ENCODE measurements around the gene HLA-B.
A peak's percentile ranks its signal among the peaks of the same experiment; 100 is the strongest.

HLA-B gene

GRCh38 chr6:31381666-31382065 lies 24.7 kb upstream of the HLA-B start:
- no peak for DNase-seq

DNA sequence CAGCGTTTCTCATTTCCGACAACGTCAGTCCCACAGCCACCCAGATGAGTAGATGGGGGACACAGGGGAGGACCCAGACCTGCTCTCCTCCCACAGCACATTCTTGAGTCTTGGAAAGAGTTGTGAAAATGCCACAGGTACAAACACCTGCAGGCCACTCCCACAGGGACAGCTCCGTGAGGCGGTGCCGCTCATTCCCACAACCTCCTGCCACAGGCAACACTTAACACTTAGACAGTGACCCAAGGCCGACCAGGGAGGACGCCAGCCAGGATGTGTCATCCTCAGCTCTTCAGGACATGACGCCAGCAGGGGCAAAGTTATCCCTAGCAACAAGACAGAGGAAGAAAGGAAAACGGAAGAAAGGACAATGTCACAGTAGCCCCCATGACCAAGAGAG lies 22.9 kb upstream of the HLA-B start:
- no peak for DNase-seq

- DNase-seq = no peak
Measured at GRCh38 chr6:31378721-31379103, 21.7 kb upstream of the HLA-B start.

DNA sequence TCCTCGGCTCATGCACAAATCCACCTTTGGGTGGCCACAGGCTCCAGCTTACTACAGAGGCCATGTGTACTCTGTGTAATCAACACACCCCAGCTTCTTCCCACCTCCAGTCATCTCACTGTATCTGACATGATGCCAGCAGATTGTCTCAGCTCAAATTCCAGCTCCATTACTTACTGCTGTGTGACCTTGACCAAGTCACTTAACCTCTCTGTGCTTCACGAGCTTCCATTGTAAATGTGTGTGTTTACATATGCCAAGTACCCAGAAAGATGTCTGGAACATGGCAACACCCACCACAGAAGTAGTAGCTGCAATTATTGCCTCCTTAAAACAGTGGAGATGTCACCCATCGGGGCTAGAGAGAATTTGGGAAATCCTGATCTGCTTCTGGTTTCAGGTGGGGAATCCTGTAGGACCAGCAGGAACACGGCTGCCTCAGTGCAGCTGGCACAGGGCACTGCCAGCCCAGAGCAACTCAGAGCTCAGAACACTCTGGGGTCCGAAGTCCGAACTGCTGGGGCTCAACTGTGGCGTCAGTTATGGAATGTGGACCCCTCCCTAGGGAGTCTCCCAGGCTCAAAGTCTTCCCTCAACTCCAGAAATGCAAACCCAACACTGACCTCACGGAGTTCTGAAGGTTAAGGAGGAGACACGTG lies 21.2 kb upstream of the HLA-B start:
- DNase-seq = no peak

- no peak for DNase-seq
Measured at GRCh38 chr6:31377029-31377428, 20.1 kb upstream of the HLA-B start.

DNA sequence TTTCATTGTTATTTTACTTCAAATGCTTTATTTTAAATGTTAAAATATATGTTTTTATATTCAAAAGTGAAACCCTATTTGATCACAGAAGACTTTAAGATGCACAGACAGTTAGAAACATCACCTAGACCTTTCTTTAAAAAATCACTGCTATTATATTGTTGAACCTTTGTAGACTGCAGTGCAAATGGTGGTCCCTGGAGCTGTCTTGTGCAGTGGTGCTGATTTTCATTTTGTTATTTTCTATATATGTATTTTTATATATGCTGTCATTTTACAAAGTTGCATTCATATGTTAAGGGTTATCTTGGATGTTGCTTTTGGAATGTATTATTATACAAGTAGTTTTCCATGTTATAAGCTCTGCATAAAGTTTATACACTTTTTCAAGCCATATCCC lies 18.7 kb upstream of the HLA-B start:
- DNase-seq = no peak

DNA sequence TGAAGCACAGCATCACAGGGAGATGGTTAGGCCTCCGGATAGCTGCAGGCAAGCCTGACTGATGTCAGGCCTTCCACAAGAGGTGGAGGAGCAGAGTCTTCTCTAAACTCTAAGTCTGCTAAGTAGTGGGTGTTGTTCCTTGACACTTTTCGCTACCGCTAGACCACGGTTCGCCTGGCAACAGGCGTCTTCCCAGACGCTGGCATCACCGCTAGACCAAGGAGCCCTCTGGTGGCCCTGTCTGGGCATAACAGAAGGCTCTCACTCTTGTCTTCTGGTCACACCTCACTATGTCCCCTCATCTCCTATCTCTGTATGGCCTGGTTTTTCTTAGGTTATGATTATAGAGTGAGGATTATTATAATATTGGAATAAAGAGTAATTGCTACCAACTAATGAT lies 17.1 kb upstream of the HLA-B start:
- DNase-seq = peak in 1 of 2 experiments; percentile 34

- DNase-seq = no peak
Measured at GRCh38 chr6:31368461-31368860, 11.5 kb upstream of the HLA-B start.

- peak; percentile 88 to 95 for DNase-seq
Measured at GRCh38 chr6:31366693-31367470, 9.9 kb upstream of the HLA-B start.

- DNase-seq = no peak
Measured at GRCh38 chr6:31365864-31366263, 8.9 kb upstream of the HLA-B start.

- no peak for DNase-seq
Measured at GRCh38 chr6:31363811-31364210, 6.8 kb upstream of the HLA-B start.

DNA sequence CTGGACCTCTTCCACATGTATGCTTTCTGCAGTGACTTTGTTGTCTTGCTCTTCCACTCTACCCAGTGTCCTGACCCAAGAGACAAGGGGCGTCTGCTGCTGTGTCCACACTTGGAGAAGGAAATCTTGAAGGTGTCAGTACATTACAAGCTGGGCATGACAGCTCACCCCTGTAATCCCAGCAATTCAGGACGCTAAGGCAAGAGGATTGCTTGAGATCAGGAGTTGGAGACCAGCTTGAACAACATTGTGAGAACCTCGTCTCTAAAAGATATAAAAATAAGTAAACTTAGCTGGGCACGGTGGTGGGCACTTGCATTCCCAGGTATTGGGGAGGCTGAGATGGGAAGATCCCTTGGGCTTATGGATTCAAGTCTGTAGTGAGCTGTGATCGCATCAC lies 5.8 kb upstream of the HLA-B start:
- no peak for DNase-seq

- DNase-seq = no peak
Measured at GRCh38 chr6:31359581-31359980, 2.6 kb upstream of the HLA-B start.

- no peak for DNase-seq
Measured at GRCh38 chr6:31358302-31358701, 1.3 kb upstream of the HLA-B start.

GRCh38 chr6:31357886-31358285 lies 907 bp upstream of the HLA-B start:
- no peak for DNase-seq

DNA sequence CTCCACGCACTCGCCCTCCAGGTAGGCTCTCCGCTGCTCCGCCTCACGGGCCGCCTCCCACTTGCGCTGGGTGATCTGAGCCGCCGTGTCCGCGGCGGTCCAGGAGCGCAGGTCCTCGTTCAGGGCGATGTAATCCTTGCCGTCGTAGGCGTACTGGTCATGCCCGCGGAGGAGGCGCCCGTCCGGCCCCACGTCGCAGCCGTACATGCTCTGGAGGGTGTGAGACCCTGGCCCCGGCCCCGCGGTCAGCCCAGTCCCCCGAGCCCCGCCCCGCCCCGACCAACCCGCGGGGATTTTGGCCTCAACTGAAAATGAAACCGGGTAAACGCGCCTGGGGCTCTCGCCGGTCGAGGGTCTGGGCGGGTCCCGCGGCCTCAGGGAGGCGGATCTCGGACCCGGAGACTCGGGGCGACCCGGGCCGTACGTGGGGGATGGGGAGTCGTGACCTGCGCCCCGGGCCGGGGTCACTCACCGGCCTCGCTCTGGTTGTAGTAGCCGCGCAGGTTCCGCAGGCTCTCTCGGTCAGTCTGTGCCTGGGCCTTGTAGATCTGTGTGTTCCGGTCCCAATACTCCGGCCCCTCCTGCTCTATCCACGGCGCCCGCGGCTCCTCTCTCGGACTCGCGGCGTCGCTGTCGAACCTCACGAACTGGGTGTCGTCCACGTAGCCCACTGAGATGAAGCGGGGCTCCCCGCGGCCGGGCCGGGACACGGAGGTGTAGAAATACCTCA lies 598 bp downstream of the HLA-B start:
- DNase-seq = peak in 1 of 2 experiments; percentile 65

DNA sequence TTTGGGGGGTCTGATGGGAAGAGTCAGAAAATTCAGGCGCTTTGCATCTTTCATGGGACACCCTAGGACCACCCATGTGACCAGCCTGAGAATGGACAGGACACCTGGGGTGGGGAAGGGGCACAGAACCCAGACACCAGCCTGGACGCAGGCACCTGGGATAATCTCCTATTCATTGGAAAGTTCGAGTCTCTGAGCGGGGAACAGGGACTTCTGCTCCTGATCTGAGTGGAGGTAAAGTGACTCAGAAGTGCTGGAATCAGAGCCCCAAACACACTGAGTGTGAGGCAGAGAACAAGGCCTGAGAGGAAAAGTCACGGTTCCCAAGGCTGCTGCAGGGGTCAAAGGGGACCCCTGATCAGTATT lies 1.4 kb downstream of the HLA-B start:
- no peak for DNase-seq

GRCh38 chr6:31354864-31355582 lies 2.0 kb downstream of the HLA-B start:
- no peak for DNase-seq

DNA sequence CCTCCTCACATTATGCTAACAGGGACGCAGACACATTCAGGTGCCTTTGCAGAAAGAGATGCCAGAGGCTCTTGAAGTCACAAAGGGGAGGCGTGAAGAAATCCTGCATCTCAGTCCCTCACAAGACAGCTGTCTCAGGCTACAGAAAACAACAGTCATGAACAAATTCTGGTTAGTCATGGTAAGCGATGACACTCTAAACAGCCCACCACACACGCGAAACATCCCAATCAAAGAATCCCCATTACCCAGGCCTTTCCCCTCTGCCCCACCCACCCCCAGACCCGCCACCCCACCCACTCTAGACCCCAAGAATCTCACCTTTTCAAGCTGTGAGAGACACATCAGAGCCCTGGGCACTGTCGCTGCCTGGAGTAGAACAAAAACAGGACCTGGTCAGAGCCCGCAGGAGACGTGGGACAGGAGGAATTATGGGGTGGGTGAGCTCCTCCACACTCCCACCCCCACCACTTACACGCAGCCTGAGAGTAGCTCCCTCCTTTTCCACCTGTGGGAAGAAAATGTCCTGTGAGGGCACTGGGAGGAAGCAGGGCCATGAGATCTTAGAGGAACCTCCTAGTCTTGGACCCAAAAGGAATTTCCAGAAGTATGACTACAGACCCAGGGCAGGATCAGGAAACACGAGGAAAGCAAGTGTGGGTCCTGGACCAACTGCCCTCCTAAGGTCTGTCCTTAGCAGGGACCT lies 2.7 kb downstream of the HLA-B start:
- no peak for DNase-seq

DNA sequence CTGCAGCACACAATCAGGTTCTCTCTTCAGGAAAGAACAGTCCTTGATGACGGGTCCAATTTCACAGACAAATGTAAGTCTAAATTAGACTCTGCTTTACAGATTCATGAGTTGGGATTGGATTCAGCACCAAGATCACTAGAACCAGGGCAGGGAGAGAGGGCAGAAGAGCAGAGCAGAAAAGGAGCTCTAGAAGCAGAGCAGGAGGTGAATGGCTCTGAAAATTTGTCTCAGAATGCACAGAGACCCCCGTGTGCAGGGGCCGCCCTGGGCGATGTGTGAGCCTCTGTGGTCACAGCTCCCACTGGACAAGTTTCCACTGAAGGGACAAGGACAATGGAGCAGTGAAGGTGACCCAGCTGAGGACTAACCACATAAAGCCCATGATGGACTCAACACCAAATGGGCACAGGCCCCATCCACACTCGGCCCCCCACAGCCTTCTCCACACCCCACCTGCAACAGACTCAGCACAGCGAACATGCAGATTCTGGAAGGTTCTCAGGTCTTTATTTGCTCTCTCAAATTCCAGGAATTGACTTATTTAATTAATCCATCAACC lies 3.5 kb downstream of the HLA-B start:
- no peak for DNase-seq

GRCh38 chr6:31352683-31353383 lies 4.1 kb downstream of the HLA-B start:
- no peak for DNase-seq

DNA sequence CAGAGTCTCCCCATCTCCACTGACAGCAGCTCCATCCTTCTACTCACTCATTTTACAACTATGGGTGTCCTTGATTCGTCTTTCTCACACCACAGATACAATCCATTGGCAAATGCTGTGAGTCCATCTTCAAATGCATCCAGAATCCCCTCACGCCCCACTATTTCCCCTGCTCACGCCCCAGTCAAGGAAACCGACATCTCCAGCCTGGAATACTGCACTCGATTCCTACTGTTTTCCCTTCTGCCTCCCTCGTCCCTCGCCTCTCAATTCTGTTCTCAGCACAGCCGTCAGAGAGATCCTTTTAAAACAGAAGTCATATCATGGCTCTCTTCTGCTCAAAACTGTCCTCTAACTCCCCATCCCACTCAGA lies 4.7 kb downstream of the HLA-B start:
- DNase-seq = no peak

Measured in NCI-H526 (cell line).